ELF-1 (cell line): ENCODE measurements around the gene KRTAP10-4.

Experiments
- DNase-seq: peaks from one replicate; pipeline ENCODE4 v3.0.0-alpha.2; 2016; ENCODE audit warnings: low read depth, low spot score

The KRTAP10-4 gene

GRCh38 chr21:44534688-44535087 lies 38.8 kb upstream of the KRTAP10-4 start:
- DNase-seq, result no peak

GRCh38 chr21:44535963-44536362 lies 37.6 kb upstream of the KRTAP10-4 start:
- DNase-seq, result no peak

DNA sequence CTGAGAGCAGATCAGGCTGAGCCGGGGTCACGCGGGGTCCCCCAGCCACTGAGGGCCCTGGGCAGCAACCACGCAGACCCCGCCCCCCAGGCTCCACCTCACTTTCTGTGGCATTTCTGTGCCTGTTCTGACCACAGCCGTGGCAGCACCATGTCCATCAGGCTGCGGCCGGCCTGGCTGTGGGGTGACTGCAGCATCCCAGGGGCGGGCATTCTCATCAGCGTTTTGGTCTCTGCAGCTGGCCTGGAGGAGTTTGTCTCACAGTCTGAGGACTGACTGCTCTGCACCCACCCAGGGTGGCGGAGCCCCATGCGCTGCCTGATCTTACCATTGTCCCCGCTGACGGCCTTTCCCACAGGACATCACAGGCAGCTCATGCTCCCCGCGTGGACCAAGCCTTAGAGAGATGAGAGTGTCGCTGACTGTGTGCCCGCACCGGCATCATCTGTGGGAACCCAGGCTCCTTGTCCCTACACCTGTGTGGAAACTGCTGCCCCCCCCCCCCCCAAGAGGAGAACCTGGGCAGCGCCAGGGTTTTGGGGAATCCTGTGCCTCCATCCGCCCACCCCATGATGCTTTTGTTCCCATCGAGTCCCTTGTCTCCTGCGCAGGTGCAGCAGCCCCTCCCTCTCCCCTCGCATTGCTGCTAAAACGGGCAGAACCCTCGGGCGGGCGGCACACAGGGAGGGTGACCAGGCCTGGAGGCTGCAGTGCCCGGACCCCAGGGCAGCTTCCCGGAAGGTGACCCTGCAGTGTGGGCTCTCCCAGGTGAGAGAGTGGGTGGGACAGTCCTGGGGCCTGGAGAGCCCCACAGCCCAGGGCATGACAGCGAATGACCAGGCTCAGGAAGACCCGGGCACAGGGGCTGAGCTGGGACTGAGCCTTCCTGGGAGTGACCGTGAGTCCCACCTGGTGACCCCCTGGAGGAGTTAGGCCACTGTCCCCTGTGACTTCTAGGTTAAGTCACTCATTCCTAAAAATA lies 35.3 kb upstream of the KRTAP10-4 start:
- no peak for DNase-seq

DNA sequence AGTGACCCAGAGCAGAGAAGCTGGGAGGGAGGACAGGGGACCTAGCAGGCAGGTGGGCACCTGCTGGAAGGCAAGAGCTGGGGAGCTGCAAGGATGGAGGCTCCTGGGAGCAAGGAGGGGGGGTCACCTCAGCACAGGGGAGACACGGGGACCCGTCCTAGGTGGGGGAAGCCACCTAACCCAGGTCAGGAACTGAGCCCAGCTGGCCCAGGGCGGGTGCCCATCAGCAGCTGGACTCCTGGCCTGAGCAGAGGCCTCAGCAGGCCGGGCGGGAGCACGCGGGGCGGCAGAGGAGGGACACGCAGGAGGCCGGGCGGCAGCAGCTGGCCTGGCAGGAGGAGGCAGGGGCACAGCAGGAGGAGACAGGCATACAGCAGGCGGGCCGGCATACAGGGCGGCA lies 34.5 kb upstream of the KRTAP10-4 start:
- peak; percentile 0 for DNase-seq

DNA sequence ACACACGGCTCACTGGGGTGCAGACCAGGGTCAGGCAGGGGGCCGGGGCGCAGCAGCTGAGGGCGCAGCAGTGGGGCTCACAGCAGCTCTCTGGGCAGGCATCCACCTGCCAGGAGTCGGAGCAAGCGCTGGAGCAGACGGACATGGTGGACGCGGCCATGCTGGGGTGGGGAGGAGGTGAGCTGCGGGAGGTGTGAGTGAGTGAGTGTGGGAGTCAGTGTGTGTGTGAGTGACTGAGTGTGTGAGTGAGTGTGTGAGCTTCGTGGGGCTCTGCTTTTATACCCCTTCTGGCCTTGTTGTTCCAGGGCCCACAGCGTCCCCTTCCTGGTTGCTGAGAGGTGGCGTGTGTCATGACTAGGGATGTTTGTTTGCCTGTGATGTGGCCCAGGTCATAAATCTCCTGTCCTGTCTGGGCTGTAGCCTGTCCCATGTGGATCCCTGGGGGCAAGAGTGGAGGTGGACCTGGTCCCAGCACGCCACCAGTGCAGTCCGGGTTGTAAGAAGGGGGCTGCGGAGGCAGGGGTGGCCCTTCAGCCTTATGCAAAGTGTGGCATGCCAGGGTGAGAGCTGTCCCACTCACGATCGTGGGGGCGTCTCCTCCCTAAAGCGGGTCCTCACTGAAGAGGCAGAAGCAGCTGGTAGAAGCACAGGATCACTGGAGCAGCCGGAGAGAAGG lies 33.4 kb upstream of the KRTAP10-4 start, which contains the start of gene KRTAP10-1:
Gene KRTAP10-1 (minus strand): TSS at position 205 of the 676 bp plus-strand sequence. CDS start 45 bp downstream, at position 160.
- peak; percentile 2 for DNase-seq

DNA sequence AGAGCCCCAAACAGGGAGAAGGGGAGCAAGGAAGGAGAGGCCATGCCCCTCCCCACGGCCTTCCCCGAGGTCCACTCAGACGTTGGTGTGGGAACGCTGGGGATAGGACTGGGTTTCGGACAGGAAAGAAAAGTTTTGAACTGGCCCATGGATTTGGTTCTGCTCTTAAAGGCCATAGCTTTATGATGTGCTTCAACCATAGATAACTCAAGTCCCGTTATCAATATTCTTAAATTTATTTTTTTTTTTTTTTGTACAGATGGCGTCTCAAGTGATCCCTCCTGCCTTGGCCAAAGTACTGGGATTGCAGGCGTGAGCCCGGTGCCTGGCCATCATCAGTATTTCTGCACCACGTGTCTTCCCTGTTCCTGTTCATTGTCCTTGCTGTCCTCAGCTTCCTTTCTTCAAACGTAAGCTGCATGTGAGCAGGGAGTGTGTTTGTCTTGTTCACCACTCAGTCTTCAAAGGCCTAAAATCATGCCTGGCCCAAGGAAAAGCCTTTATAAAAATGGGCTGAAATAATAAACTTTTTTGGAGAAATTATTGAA lies 32.7 kb upstream of the KRTAP10-4 start:
- peak; percentile 1 for DNase-seq

DNA sequence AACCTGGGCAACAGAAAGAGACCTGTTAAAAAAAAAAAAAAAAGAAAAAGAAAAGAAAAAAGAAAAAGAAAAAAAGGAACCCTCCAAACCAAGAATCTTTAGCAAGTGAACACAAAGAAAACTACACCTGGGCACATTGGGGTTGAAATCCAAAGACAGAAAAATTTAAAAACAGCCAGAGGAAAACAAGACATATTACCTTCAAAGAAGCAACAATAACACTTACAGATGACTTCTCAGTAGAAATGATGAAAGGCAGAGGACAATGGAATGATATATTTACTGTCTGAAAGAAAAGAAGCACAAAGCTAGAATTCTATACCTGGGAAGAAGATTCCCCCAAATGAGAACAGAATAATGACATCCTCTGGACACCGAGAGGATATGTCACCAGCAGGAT lies 30.8 kb upstream of the KRTAP10-4 start:
- no peak for DNase-seq

DNA sequence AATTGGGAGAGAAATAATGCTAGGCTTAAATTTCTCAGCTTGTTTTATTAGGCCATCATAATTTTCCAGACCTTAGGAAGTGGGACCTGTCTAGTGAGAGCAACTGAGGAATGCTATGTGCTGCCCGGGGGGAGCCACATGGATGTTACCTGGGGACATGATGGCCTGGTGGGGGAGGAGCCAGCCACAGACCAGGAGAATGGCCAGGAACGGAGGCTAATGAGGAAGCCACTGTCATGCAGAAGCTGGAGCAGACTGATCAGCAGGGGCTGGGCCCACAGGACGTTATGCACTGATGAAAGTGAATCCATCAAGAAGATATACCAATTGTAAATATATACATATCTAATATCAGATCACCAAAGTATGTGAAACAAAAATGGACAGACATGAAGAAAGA lies 29.0 kb upstream of the KRTAP10-4 start:
- DNase-seq, result peak; percentile 21

DNA sequence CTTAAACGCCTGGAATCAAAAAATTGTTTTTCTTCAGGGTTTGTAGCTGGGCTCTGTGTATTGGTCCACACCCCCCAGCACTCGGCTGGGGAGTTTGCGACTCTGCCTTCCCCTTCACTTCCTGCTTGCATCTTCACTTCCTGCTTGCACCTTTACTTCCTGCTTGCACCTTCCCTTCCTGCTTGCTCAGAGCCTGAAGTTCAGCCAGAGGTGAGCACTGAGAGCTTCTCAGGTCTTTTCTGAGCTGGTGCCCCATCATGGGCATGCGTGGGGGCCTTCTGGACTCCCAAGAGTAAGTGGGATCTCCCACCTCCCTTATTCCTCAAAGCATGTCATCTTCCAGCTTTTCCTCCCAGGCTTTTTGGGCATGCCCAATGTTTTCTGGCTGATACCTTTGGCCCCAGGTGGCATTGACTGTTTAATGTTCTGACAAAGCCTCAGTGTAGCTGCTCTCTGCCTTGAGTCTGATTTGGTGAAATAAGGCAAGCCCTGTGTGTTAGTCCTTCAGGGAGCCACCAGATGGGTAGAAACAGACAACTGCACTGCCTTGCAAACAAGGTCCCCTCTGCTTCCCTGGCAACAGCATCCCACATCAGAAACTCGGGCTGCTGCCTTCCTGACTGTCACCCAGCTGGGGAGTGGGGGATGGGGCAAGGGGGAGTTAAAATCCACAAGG lies 25.7 kb upstream of the KRTAP10-4 start:
- no peak for DNase-seq

DNA sequence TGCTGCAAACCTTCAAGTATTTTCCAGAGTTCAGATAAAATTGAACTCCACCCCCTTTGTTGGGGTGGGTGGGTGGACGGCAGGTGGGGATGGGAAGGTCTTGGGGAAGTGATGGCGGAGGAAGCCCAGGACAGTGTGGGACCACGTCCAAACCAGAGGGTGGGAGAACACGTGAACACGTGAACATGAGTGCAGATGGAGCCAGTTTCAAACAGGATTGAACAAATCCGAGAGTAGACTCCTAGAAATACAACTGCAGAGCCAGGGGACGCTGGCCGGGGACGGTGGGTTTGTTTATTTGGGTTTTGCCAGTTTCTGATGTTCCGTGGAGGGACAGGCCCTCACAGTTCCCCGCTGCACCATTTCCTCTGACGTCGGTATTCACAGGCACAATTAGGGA lies 25.1 kb upstream of the KRTAP10-4 start:
- DNase-seq, result no peak

- DNase-seq, result peak; percentile 67
These were observed 24.6 kb upstream of the KRTAP10-4 start for GRCh38 chr21:44548922-44549321.

GRCh38 chr21:44549525-44550211 lies 23.9 kb upstream of the KRTAP10-4 start:
- DNase-seq, result peak; percentile 19

GRCh38 chr21:44550285-44550684 lies 23.2 kb upstream of the KRTAP10-4 start:
- peak; percentile 41 for DNase-seq

GRCh38 chr21:44550807-44551206 lies 22.7 kb upstream of the KRTAP10-4 start:
- no peak for DNase-seq

GRCh38 chr21:44551340-44551961 lies 22.1 kb upstream of the KRTAP10-4 start, which contains the start of gene KRTAP10-2:
KRTAP10-2 (minus strand) TSS chr21:44551505; CDS start chr21:44551458, 47 bp downstream.
- peak; percentile 19 for DNase-seq

GRCh38 chr21:44552136-44552535 lies 21.4 kb upstream of the KRTAP10-4 start:
- DNase-seq, result no peak

DNA sequence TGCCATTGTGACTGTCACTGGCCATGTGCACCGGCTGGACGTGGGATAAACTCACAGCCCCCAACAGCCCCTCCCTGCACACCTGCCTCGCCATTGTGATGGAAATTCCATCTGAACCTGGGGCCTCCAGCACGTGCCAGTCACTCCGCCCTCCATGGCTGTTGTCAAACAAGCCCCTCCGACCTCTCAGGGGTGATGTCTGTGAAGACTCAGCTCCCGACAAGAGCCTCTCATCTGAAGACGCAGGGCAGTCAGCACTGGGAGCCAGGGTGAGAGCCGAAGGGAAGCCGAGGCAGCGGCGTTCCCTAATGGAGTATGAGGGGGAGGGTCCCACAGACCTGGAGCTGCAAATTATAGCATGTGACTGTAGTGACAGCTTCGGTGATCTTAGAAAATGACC lies 20.8 kb upstream of the KRTAP10-4 start:
- peak; percentile 38 for DNase-seq

- DNase-seq, result no peak
These were observed 18.2 kb upstream of the KRTAP10-4 start for GRCh38 chr21:44555200-44555875.

GRCh38 chr21:44556879-44557278 lies 16.6 kb upstream of the KRTAP10-4 start:
- DNase-seq, result no peak
